Measurements from ENCODE around the gene PASK.

DNA sequence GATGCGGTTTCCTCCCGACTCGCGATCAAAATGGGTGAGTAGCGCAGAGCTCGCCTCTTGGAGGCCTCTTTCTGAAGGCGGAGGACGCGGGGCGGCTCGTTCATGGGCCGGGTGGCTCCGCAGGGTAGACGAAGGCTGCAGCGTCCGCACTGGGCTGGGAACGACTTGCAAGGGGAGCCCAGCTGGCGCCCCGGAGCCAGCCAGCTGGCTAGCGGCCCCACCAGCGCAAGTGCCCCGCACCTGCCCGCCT lies 328 bp upstream of the PASK start:
- TF ChIP-seq, protein P1, sequence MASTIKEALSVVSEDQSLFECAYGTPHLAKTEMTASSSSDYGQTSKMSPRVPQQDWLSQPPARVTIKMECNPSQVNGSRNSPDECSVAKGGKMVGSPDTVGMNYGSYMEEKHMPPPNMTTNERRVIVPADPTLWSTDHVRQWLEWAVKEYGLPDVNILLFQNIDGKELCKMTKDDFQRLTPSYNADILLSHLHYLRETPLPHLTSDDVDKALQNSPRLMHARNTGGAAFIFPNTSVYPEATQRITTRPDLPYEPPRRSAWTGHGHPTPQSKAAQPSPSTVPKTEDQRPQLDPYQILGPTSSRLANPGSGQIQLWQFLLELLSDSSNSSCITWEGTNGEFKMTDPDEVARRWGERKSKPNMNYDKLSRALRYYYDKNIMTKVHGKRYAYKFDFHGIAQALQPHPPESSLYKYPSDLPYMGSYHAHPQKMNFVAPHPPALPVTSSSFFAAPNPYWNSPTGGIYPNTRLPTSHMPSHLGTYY (CRISPR knock-in tag; IDR thresholded peaks at IDR 0.05): no peak
- TF ChIP-seq CREM (CRISPR knock-in tag; IDR thresholded peaks at IDR 0.05) (no peak), NR3C1 (CRISPR knock-in tag; conservative IDR thresholded peaks at IDR 0.05; ENCODE audit: low read depth) (no peak), SP1 (CRISPR knock-in tag; conservative IDR thresholded peaks at IDR 0.05) (no peak), NR2C2 (CRISPR knock-in tag; IDR thresholded peaks at IDR 0.05) (no peak), NFYB (CRISPR knock-in tag; conservative IDR thresholded peaks at IDR 0.05; ENCODE audit: low read depth) (no peak), ZNF317 (CRISPR knock-in tag; IDR thresholded peaks at IDR 0.05; ENCODE audit: borderline replicate concordance, low read depth) (no peak), ELF4 (CRISPR knock-in tag; IDR thresholded peaks at IDR 0.05; ENCODE audit: low read depth) (no peak), JAZF1 (CRISPR knock-in tag; IDR thresholded peaks at IDR 0.05) (no peak), RELA (CRISPR knock-in tag; IDR thresholded peaks at IDR 0.05; ENCODE audit: borderline replicate concordance) (no peak)
- TF ChIP-seq, protein P2, sequence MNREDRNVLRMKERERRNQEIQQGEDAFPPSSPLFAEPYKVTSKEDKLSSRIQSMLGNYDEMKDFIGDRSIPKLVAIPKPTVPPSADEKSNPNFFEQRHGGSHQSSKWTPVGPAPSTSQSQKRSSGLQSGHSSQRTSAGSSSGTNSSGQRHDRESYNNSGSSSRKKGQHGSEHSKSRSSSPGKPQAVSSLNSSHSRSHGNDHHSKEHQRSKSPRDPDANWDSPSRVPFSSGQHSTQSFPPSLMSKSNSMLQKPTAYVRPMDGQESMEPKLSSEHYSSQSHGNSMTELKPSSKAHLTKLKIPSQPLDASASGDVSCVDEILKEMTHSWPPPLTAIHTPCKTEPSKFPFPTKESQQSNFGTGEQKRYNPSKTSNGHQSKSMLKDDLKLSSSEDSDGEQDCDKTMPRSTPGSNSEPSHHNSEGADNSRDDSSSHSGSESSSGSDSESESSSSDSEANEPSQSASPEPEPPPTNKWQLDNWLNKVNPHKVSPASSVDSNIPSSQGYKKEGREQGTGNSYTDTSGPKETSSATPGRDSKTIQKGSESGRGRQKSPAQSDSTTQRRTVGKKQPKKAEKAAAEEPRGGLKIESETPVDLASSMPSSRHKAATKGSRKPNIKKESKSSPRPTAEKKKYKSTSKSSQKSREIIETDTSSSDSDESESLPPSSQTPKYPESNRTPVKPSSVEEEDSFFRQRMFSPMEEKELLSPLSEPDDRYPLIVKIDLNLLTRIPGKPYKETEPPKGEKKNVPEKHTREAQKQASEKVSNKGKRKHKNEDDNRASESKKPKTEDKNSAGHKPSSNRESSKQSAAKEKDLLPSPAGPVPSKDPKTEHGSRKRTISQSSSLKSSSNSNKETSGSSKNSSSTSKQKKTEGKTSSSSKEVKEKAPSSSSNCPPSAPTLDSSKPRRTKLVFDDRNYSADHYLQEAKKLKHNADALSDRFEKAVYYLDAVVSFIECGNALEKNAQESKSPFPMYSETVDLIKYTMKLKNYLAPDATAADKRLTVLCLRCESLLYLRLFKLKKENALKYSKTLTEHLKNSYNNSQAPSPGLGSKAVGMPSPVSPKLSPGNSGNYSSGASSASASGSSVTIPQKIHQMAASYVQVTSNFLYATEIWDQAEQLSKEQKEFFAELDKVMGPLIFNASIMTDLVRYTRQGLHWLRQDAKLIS (CRISPR knock-in tag; IDR thresholded peaks at IDR 0.05; ENCODE audit: borderline replicate concordance): no peak
- TF ChIP-seq, protein P3, sequence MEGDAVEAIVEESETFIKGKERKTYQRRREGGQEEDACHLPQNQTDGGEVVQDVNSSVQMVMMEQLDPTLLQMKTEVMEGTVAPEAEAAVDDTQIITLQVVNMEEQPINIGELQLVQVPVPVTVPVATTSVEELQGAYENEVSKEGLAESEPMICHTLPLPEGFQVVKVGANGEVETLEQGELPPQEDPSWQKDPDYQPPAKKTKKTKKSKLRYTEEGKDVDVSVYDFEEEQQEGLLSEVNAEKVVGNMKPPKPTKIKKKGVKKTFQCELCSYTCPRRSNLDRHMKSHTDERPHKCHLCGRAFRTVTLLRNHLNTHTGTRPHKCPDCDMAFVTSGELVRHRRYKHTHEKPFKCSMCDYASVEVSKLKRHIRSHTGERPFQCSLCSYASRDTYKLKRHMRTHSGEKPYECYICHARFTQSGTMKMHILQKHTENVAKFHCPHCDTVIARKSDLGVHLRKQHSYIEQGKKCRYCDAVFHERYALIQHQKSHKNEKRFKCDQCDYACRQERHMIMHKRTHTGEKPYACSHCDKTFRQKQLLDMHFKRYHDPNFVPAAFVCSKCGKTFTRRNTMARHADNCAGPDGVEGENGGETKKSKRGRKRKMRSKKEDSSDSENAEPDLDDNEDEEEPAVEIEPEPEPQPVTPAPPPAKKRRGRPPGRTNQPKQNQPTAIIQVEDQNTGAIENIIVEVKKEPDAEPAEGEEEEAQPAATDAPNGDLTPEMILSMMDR (IDR thresholded peaks at IDR 0.05): no peak
- TF ChIP-seq, protein P4, sequence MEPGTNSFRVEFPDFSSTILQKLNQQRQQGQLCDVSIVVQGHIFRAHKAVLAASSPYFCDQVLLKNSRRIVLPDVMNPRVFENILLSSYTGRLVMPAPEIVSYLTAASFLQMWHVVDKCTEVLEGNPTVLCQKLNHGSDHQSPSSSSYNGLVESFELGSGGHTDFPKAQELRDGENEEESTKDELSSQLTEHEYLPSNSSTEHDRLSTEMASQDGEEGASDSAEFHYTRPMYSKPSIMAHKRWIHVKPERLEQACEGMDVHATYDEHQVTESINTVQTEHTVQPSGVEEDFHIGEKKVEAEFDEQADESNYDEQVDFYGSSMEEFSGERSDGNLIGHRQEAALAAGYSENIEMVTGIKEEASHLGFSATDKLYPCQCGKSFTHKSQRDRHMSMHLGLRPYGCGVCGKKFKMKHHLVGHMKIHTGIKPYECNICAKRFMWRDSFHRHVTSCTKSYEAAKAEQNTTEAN (CRISPR knock-in tag; IDR thresholded peaks at IDR 0.05): no peak
- TF ChIP-seq, protein P5, sequence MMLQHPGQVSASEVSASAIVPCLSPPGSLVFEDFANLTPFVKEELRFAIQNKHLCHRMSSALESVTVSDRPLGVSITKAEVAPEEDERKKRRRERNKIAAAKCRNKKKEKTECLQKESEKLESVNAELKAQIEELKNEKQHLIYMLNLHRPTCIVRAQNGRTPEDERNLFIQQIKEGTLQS (CRISPR knock-in tag; conservative IDR thresholded peaks at IDR 0.05): no peak
